Neural cell (in vitro differentiated cells): ENCODE data around the gene METTL9.

Experiments
- CTCF ChIP-seq: fragments of 450-650 bp; IDR thresholded peaks from 2 replicates; pipeline ENCODE4 v1.5.1; 2014; ENCODE audit warnings: antibody characterized with exemption, mild to moderate bottlenecking, moderate library complexity; ENCODE audit not compliant: poor library complexity, severe bottlenecking
- EP300 ChIP-seq: fragments of 450-650 bp; conservative IDR thresholded peaks from 2 replicates; pipeline ENCODE4 v1.6.1; 2014; ENCODE audit warnings: antibody characterized with exemption, mild to moderate bottlenecking, moderate library complexity; ENCODE audit not compliant: poor library complexity, severe bottlenecking
- EZH2 ChIP-seq: fragments of 200-600, 300-800 bp; shearing (Covaris generic), sonication (generic); IDR thresholded peaks from 2 replicates; pipeline ENCODE4 v1.6.1; 2014; ENCODE audit warnings: antibody characterized with exemption, low read length, borderline replicate concordance, mild to moderate bottlenecking; ENCODE audit not compliant: insufficient read depth, poor library complexity, severe bottlenecking
- MXI1 ChIP-seq: fragments of 450-650 bp; conservative IDR thresholded peaks from 2 replicates; pipeline ENCODE4 v1.6.1; 2014; ENCODE audit warnings: antibody characterized with exemption, mild to moderate bottlenecking; ENCODE audit not compliant: poor library complexity, severe bottlenecking
- POLR2AphosphoS5 ChIP-seq: IDR thresholded peaks from 2 replicates; pipeline ENCODE4 v1.6.1; 2012
- RAD21 ChIP-seq: fragments of 450-650 bp; conservative IDR thresholded peaks from 2 replicates; pipeline ENCODE4 v1.6.1; 2014; ENCODE audit warnings: antibody characterized with exemption, mild to moderate bottlenecking, moderate library complexity
- REST ChIP-seq: IDR thresholded peaks from 2 replicates; pipeline ENCODE4 v1.6.1; 2012; ENCODE audit warnings: borderline replicate concordance
- TAF1 ChIP-seq: IDR thresholded peaks from 2 replicates; pipeline ENCODE4 v1.6.1; 2012; ENCODE audit warnings: low read depth

GRCh38 chr16:21694609-21695008 lies 95.2 kb downstream of the METTL9 start:
- no peak for TF ChIP-seq EZH2
- TF ChIP-seq EP300: no peak
- TF ChIP-seq CTCF: no peak
- TF ChIP-seq TAF1: no peak
- no peak for TF ChIP-seq REST
- no peak for TF ChIP-seq RAD21
- no peak for TF ChIP-seq POLR2AphosphoS5
- no peak for TF ChIP-seq MXI1
